Measurements from ENCODE around the gene KRT75. TPM values are rescaled to one million over a fixed set of nuclear protein-coding genes. Genes with fewer than 3 reads are reported as not detected.

KRT75 gene
- total RNA-seq, 1 experiment from 2014 or later: not detected

GRCh38 chr12:52418576-52419110, 15.5 kb downstream of the KRT75 start:
- TF ChIP-seq EZH2 (IDR thresholded peaks at IDR 0.05): no peak
- no peak for TF ChIP-seq EGR1 (IDR thresholded peaks at IDR 0.05; ENCODE audit: low read depth)
- no peak for TF ChIP-seq TCF7L2 (IDR thresholded peaks at IDR 0.05; ENCODE audit: borderline replicate concordance, extremely low read depth, insufficient read depth, insufficient read length)
- no peak for TF ChIP-seq SIN3A (IDR thresholded peaks at IDR 0.05; ENCODE audit: low read depth)
- no peak for TF ChIP-seq ELF1 (IDR thresholded peaks at IDR 0.05; ENCODE audit: borderline replicate concordance, low read depth)
- no peak for TF ChIP-seq POLR2AphosphoS5 (IDR thresholded peaks at IDR 0.05; ENCODE audit: low read depth, low read length)
- TF ChIP-seq YY1 (IDR thresholded peaks at IDR 0.05; ENCODE audit: extremely low read depth, insufficient replicate concordance, low read depth, low read length): no peak
- TF ChIP-seq REST (IDR thresholded peaks at IDR 0.05; ENCODE audit: low read depth): no peak
- no peak for TF ChIP-seq EZH2phosphoT487 (IDR thresholded peaks at IDR 0.05; ENCODE audit: borderline replicate concordance)
- TF ChIP-seq SP1 (IDR thresholded peaks at IDR 0.05; ENCODE audit: low read depth): no peak
- no peak for TF ChIP-seq ZBTB33 (IDR thresholded peaks at IDR 0.05; ENCODE audit: extremely low read depth, insufficient replicate concordance, low read length)
- TF ChIP-seq ATF3 (IDR thresholded peaks at IDR 0.05): no peak
- TF ChIP-seq RAD21 (IDR thresholded peaks at IDR 0.05; ENCODE audit: low read depth): no peak
- no peak for TF ChIP-seq SRF (IDR thresholded peaks at IDR 0.05; ENCODE audit: low read depth)
- no peak for TF ChIP-seq ZNF274 (IDR thresholded peaks at IDR 0.05; ENCODE audit: low read depth, low read length)
- no peak for TF ChIP-seq CTCF (IDR thresholded peaks at IDR 0.05 in 2 of 3, conservative IDR thresholded peaks at IDR 0.05 in 1 of 3; ENCODE audit: borderline replicate concordance in 1 of 3, insufficient read depth in 1 of 3, low read depth in 2 of 3, low read length in 2 of 3)
- no peak for TF ChIP-seq JUND (IDR thresholded peaks at IDR 0.05)
- TF ChIP-seq CEBPB (IDR thresholded peaks at IDR 0.05; ENCODE audit: low read depth): no peak
- no peak for TF ChIP-seq POLR2A (IDR thresholded peaks at IDR 0.05; ENCODE audit: borderline replicate concordance, extremely low read depth, insufficient read depth, insufficient read length)
- no peak for TF ChIP-seq FOSL1 (IDR thresholded peaks at IDR 0.05; ENCODE audit: low read depth)
- Histone ChIP-seq H3K79me2 (ENCODE audit: insufficient read depth, low read length) (no peaks in the 10 kb centered on the region), H3K27me3 (ENCODE audit: insufficient read depth, low read length) (no peaks in the 10 kb centered on the region), H3K9me3 (ENCODE audit: control insufficient read depth in 1 of 2, insufficient read depth in 1 of 2, low read depth in 1 of 2, low read length in 2 of 2) (no peaks in the 10 kb centered on the region), H3K36me3 (ENCODE audit: control insufficient read depth in 1 of 2, insufficient read depth in 2 of 2, low read length in 2 of 2) (no peaks in the 10 kb centered on the region), H3K27ac (ENCODE audit: low read depth, low read length) (no peak overlapping the region), H4K20me1 (ENCODE audit: insufficient read depth) (no peaks in the 10 kb centered on the region), H3K4me1 (ENCODE audit: control insufficient read depth in 1 of 2, insufficient read depth in 2 of 2, low read length in 2 of 2) (peaks cover 0 to 14% of the 10 kb centered on the region in 2 experiments; a peak in 1 of 4 replicates), H3K9me2 (ENCODE audit: insufficient read depth) (no peaks in the 10 kb centered on the region), H3K9ac (ENCODE audit: low read length) (no peak overlapping the region), H3K4me3 (replicated peaks in 1 of 2; ENCODE audit: low read depth in 1 of 2, low read length in 2 of 2) (no peak overlapping the region), H2AFZ (ENCODE audit: low read depth, low read length, poor library complexity, severe bottlenecking) (no peak overlapping the region), H3K4me2 (ENCODE audit: low read length) (no peak overlapping the region)
- no TSS peak for BruUV-seq (replicated peaks)
- DNase-seq (ENCODE audit: low read depth, low spot score) (no peak), ATAC-seq (no peak)
- POLR2A ChIA-PET: no interaction called here
- RAD21 ChIA-PET (ENCODE audit: low non-redundant PET in 1 of 2, low total read pairs in 2 of 2, uncharacterized antibody in 2 of 2, unreplicated experiment in 2 of 2): no interaction called here
- CTCF ChIA-PET: no interaction called here
- intact Hi-C loops (cut with micrococcal nuclease): no loop called here
